ENCODE results near the gene FBXL7.
A peak's percentile ranks its signal among the peaks of the same experiment; 100 is the strongest.

The FBXL7 gene

DNA sequence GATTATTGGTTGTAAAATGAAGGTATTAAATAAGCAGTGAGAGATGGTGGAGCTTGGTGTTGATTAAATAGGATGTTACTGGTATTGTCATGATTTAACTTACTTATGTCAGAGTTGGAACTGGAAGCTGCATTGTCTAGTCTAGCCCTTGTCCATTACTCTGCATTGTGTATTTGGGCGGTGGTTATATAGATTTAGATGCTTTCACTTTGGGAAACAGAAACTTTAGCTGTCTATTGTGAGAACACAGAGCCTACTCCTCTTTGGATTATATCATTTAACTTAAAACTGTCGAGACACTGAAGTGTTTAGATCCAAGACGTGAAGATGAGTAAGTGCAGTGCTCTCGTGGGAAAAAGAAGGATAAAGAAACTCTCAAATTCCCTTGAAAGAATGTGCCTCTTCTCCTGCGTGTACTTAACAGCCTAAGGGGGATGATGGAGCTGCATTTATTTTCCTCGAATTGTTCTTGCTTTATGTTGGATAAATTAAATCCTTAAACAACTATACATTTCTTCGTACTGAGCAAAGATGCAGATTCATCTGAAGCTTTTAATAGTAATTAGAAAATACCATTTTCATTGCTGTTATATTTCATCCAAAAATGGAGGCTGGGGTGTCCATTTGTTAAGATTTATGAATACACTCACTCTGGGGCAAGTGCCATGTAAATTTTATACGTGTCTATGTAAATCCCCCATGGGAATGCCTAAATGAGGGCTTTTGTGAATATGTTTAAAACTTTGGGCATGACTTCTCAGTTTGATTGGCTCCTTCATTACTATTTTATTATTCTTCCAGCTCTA lies 21.6 kb downstream of the FBXL7 start:
- H3K4me3 ChIP-seq (ENCODE audit: low read depth, low read length): peak overlapping the region; percentile 1
- peak; percentile 46 for DNase-seq (ENCODE audit: low read depth)
- TF ChIP-seq, protein P1, sequence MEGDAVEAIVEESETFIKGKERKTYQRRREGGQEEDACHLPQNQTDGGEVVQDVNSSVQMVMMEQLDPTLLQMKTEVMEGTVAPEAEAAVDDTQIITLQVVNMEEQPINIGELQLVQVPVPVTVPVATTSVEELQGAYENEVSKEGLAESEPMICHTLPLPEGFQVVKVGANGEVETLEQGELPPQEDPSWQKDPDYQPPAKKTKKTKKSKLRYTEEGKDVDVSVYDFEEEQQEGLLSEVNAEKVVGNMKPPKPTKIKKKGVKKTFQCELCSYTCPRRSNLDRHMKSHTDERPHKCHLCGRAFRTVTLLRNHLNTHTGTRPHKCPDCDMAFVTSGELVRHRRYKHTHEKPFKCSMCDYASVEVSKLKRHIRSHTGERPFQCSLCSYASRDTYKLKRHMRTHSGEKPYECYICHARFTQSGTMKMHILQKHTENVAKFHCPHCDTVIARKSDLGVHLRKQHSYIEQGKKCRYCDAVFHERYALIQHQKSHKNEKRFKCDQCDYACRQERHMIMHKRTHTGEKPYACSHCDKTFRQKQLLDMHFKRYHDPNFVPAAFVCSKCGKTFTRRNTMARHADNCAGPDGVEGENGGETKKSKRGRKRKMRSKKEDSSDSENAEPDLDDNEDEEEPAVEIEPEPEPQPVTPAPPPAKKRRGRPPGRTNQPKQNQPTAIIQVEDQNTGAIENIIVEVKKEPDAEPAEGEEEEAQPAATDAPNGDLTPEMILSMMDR (conservative IDR thresholded peaks at IDR 0.05; ENCODE audit: low read depth, low read length): no peak

DNA sequence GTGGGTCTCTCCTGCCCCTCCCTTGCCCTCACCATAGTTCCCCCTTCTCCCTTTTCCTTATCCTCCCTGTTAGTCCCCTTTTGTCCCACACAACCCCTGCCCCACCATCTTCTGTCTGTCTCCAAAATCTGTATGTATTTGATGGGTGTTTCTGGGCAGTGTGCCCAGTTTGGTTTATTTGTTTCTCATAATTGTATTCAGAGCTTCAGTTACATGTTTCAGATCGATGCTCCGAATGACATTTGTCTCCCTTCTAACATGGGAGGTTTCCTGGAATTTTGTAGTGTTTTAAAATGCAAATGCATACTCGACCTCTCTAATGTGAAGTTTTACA lies 22.2 kb downstream of the FBXL7 start:
- DNase-seq (ENCODE audit: low read depth): no peak
- TF ChIP-seq, protein P1 (conservative IDR thresholded peaks at IDR 0.05; ENCODE audit: low read depth, low read length): no peak
- H3K4me3 ChIP-seq (ENCODE audit: low read depth, low read length): no peak overlapping the region

DNA sequence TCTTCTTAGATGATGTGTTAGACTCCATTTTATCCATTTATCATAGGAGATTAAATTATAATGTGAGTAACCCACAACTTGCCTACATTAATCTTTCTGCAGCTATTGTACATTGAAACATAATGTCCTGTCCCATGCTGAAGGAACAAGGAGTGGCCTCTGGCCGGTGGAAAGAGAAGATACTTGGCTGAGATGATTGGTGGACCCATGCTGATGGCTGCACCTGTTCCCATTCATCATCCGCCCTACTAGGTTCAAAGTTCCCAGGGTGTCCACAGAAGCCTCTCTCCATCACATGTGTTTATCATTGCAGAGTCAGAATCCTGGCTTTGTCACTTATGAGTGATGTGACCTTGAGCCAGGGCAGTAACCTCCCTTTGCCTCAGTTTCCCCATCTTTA lies 24.7 kb downstream of the FBXL7 start:
- no peak overlapping the region for H3K4me3 ChIP-seq (ENCODE audit: low read depth, low read length)
- no peak for DNase-seq (ENCODE audit: low read depth)
- TF ChIP-seq, protein P1 (conservative IDR thresholded peaks at IDR 0.05; ENCODE audit: low read depth, low read length): no peak

DNA sequence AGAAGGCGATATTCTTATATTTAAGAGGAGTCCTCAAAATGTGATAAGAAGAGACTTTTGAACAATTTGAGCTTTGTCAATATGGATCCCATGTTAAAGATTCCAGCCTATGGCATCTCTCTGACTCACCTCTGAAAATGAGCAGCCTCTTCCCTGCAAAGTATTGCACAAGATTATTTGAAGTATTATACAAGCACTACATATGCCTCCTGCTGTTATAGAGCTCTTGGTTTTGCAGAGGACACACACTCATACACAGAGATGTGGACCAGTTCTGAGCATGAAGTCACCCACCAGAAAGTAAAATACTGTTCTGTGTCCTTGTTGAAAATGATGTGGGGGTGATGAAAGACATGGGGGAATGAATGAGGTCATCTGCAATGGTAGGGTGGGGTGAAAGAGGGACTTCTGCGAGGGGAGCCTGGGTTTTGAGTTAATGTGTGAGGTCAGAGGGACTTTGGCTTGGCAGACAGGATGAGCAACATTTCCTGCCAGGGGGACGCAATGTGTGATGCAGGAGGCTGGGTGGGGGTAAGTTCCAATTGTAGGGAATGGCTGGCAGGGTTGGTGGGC lies 25.8 kb downstream of the FBXL7 start:
- H3K4me3 ChIP-seq (ENCODE audit: low read depth, low read length): no peak overlapping the region
- peak; percentile 86 for DNase-seq (ENCODE audit: low read depth)
- TF ChIP-seq, protein P1 (conservative IDR thresholded peaks at IDR 0.05; ENCODE audit: low read depth, low read length): no peak

DNA sequence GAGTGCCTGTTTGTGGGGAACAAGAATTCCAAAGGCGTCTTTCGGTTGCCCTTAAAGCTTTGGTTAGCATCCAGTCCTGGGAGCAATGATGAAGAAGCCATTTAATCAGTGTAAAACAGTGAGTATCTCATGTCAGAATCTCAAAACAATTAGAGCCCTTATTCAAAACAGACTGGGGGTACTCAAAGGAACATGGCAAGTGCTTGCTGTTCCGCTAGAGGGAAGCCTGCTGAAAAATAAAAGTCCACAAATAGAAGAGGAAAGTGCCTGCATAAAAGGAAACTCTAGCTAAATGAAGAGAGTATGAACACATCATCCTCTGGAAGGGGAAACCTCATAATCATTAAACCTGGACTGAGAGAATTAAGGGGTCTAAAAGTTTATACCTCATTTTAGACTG lies 26.4 kb downstream of the FBXL7 start:
- TF ChIP-seq, protein P1 (conservative IDR thresholded peaks at IDR 0.05; ENCODE audit: low read depth, low read length): no peak
- DNase-seq (ENCODE audit: low read depth): no peak
- H3K4me3 ChIP-seq (ENCODE audit: low read depth, low read length): no peak overlapping the region

DNA sequence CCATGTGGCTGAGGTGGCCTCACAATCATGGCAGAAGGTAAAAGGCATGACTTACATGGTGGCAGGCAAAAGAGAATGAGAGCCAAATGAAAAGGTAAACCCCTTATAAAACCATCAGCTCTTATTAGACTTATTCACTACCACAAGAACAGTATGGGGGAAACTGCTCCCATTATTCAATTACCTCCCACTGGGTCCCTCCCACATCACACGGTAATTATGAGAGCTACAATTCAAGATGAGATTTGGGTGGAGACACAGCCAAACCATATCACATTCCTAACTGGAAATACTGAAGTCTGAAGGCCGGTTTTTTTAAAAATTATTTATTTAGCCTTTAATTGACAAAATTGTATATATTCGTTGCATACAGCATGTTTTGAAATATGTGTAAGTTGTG lies 28.5 kb downstream of the FBXL7 start:
- no peak overlapping the region for H3K4me3 ChIP-seq (ENCODE audit: low read depth, low read length)
- TF ChIP-seq, protein P1 (conservative IDR thresholded peaks at IDR 0.05; ENCODE audit: low read depth, low read length): no peak
- DNase-seq (ENCODE audit: low read depth): no peak

DNA sequence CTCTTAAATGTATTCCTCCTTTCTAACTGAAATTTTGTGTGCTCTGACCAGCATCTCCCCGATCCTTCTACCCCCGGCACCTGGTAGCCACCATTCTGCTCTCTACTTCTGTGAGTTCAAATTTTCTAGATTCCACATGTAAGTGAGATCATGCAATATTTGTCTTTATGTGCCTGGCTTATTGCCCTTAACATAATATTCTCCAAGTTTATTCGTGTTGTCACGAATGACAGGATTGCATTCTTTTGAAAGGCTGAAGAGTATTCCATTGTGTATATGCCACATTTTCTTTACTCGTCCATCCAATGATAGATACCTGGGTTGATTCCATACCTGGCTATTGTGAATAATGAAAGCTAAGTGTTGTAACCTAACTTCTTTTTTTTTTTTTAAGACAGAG lies 29.0 kb downstream of the FBXL7 start:
- TF ChIP-seq, protein P1 (conservative IDR thresholded peaks at IDR 0.05; ENCODE audit: low read depth, low read length): no peak
- DNase-seq (ENCODE audit: low read depth): no peak
- no peak overlapping the region for H3K4me3 ChIP-seq (ENCODE audit: low read depth, low read length)
